ENCODE results near the gene CSKMT.
"Not testable (repeated sequence)": the region's sequence is repeated elsewhere in the genome, so short reads cannot be mapped to it uniquely, and the experiment has no call there.

The CSKMT gene

GRCh38 chr11:62671608-62672389, 6.7 kb downstream of the CSKMT start, which contains the start of the genes LBHD1 and UQCC3:
Gene LBHD1 (minus strand): TSS chr11:62672267. CDS start chr11:62670031, 2,236 bp downstream.
Gene UQCC3 (plus strand): TSS chr11:62671673. CDS start chr11:62671746, 73 bp downstream.
- peaks cover 61% of the 10 kb centered on the region for H3K36me3 ChIP-seq
- H3K4me1 ChIP-seq: peaks cover 59% of the 10 kb centered on the region
- H3K4me3 ChIP-seq: peak within 1 kb of the TSS; percentile 87
- TF ChIP-seq Cebpa-rat (IDR thresholded peaks at IDR 0.05): no peak
- no peaks in the 10 kb centered on the region for H3K9me3 ChIP-seq
- H3K27ac ChIP-seq: peak within 1 kb of the TSS; percentile 86
- H3K9ac ChIP-seq: peak within 1 kb of the TSS; percentile 95
- H3K27me3 ChIP-seq: no peaks in the 10 kb centered on the region
- H3K4me2 ChIP-seq: peak within 1 kb of the TSS; percentile 91
- peaks cover 31% of the 10 kb centered on the region for H4K20me1 ChIP-seq

GRCh38 chr11:62673196-62673525, 8.0 kb downstream of the CSKMT start:
- no peak overlapping the region for H3K27ac ChIP-seq

GRCh38 chr11:62675415-62675814, 10.3 kb downstream of the CSKMT start:
- H3K9ac ChIP-seq, H3K27ac ChIP-seq, H3K4me2 ChIP-seq, H3K9me3 ChIP-seq, H3K4me3 ChIP-seq, H3K27me3 ChIP-seq: not testable (repeated sequence)
- H4K20me1 ChIP-seq: peaks cover 38% of the 10 kb centered on the region
- peaks cover 54% of the 10 kb centered on the region for H3K36me3 ChIP-seq
- peaks cover 56% of the 10 kb centered on the region for H3K4me1 ChIP-seq

More at GRCh38 chr11:62673196-62673525, 8.0 kb downstream of the CSKMT start:
- Histone ChIP-seq H3K4me3 (peak overlapping the region; percentile 87; the same call in 1 of the 2 replicates), H3K4me2 (peak overlapping the region; percentile 91), H4K20me1 (peaks cover 37% of the 10 kb centered on the region), H3K27me3 (no peaks in the 10 kb centered on the region), H3K9me3 (no peaks in the 10 kb centered on the region), H3K4me1 (peaks cover 59% of the 10 kb centered on the region), H3K9ac (peak overlapping the region; percentile 95; the same call in 1 of the 2 replicates), H3K36me3 (peaks cover 63% of the 10 kb centered on the region)
- no peak for TF ChIP-seq Cebpa-rat (IDR thresholded peaks at IDR 0.05)

- no peak for TF ChIP-seq Cebpa-rat (IDR thresholded peaks at IDR 0.05)
Observed at GRCh38 chr11:62676698-62677097, 11.6 kb downstream of the CSKMT start.

GRCh38 chr11:62677156-62677555, 12.0 kb downstream of the CSKMT start:
- Histone ChIP-seq H3K9ac (peak overlapping the region; percentile 93), H3K9me3 (no peaks in the 10 kb centered on the region), H3K4me2 (peak overlapping the region; percentile 94), H3K27me3 (no peaks in the 10 kb centered on the region), H4K20me1 (peaks cover 38% of the 10 kb centered on the region), H3K4me1 (peaks cover 60% of the 10 kb centered on the region), H3K36me3 (peaks cover 54% of the 10 kb centered on the region), H3K4me3 (peak overlapping the region; percentile 99), H3K27ac (no peak overlapping the region; the same call in 1 of the 2 replicates)
- TF ChIP-seq Cebpa-rat (IDR thresholded peaks at IDR 0.05): no peak

More at GRCh38 chr11:62676698-62677097, 11.6 kb downstream of the CSKMT start:
- no peak overlapping the region for H3K27ac ChIP-seq
- 0 out of 2 replicates have a peak overlapping the region, but pooled peaks have one; percentile 94 for H3K4me2 ChIP-seq
- H3K36me3 ChIP-seq: peaks cover 54% of the 10 kb centered on the region
- peak overlapping the region; percentile 93; the same call in 1 of the 2 replicates for H3K9ac ChIP-seq
- peaks cover 60% of the 10 kb centered on the region for H3K4me1 ChIP-seq
- H3K9me3 ChIP-seq: no peaks in the 10 kb centered on the region
- H3K27me3 ChIP-seq: no peaks in the 10 kb centered on the region
- no peak overlapping the region for H3K4me3 ChIP-seq
- peaks cover 38% of the 10 kb centered on the region for H4K20me1 ChIP-seq

DNA sequence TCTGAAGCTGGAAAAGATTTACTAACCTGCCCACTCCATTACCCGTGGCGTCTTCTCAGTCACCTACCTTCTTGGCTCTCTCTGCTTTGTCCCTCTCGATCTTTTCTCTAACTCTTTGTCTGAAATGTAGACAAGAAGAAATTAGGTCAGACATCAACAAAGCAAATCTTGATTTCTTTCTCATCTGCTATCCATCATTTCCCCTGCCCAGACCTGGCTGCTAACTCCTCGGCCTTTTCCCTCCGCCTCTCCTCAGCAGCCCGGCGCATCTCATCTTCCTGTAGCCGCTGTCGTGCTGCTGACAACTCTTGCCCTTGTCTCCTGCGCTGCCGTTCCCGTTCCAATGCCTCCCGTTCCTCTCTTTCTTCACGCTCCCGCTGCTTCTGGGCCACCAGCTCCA, 12.6 kb downstream of the CSKMT start:
- Histone ChIP-seq H3K9ac (peak overlapping the region; percentile 93), H3K27ac (no peak overlapping the region; the same call in 1 of the 2 replicates), H3K4me3 (peak overlapping the region; percentile 99)

DNA sequence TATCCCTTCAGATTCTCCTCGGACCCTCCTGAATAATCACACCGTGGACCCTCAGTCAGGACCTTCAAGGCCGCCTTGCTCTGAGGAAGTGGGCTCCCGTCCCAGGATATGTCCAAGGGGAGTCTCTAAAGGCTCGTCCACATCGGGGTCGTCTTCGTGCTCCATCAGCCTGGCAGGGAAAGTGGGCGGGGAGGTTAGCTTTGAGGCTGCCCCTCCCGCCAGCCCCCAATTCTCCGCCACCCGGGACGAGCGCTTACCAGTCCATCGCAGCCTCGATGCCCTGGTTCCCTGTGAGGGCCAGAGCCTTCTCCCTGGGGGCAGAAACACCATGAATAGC, 13.3 kb downstream of the CSKMT start:
- Histone ChIP-seq H3K9me3 (no peaks in the 10 kb centered on the region), H3K4me2 (peak overlapping the region; percentile 94), H3K9ac (peak overlapping the region; percentile 93), H3K27ac (peak overlapping the region; percentile 92), H3K4me3 (peak overlapping the region; percentile 99), H3K27me3 (no peaks in the 10 kb centered on the region), H3K4me1 (peaks cover 48% of the 10 kb centered on the region), H4K20me1 (peaks cover 28% of the 10 kb centered on the region), H3K36me3 (peaks cover 46% of the 10 kb centered on the region)
- no peak for TF ChIP-seq Cebpa-rat (IDR thresholded peaks at IDR 0.05)

More for the DNA sequence above, 12.6 kb downstream of the CSKMT start:
- Histone ChIP-seq H3K9me3 (no peaks in the 10 kb centered on the region), H3K27me3 (no peaks in the 10 kb centered on the region), H3K36me3 (peaks cover 53% of the 10 kb centered on the region), H3K4me2 (peak overlapping the region; percentile 94), H3K4me1 (peaks cover 54% of the 10 kb centered on the region), H4K20me1 (peaks cover 34% of the 10 kb centered on the region)
- TF ChIP-seq Cebpa-rat (IDR thresholded peaks at IDR 0.05): no peak

GRCh38 chr11:62678770-62679696, 13.9 kb downstream of the CSKMT start, which contains the start of gene UBXN1:
Gene UBXN1 (minus strand): TSS chr11:62679073. CDS start chr11:62678923, 150 bp downstream.
- peak within 1 kb of the TSS; percentile 92 for H3K27ac ChIP-seq
- H3K4me2 ChIP-seq: peak within 1 kb of the TSS; percentile 94
- H3K27me3 ChIP-seq: no peaks in the 10 kb centered on the region
- H3K9me3 ChIP-seq: no peaks in the 10 kb centered on the region
- H3K4me3 ChIP-seq: peak within 1 kb of the TSS; percentile 99
- no peak for TF ChIP-seq Cebpa-rat (IDR thresholded peaks at IDR 0.05)
- peaks cover 40% of the 10 kb centered on the region for H3K36me3 ChIP-seq
- H3K4me1 ChIP-seq: peaks cover 41% of the 10 kb centered on the region
- H4K20me1 ChIP-seq: peaks cover 23% of the 10 kb centered on the region
- H3K9ac ChIP-seq: peak within 1 kb of the TSS; percentile 93

- Histone ChIP-seq H4K20me1 (peaks cover 23% of the 10 kb centered on the region), H3K4me2 (0 out of 2 replicates have a peak overlapping the region, but pooled peaks have one; percentile 94), H3K4me3 (no peak overlapping the region), H3K36me3 (peaks cover 22% of the 10 kb centered on the region), H3K27ac (0 out of 2 replicates have a peak overlapping the region, but pooled peaks have one; percentile 5), H3K9ac (no peak overlapping the region), H3K4me1 (peaks cover 41% of the 10 kb centered on the region), H3K27me3 (no peaks in the 10 kb centered on the region), H3K9me3 (no peaks in the 10 kb centered on the region)
- no peak for TF ChIP-seq Cebpa-rat (IDR thresholded peaks at IDR 0.05)
Observed at GRCh38 chr11:62680825-62681240, 15.7 kb downstream of the CSKMT start.
